Tibial nerve (tissue), 4 donors: ENCODE data around the gene CEP128.

ENCODE experiments used
- CTCF ChIP-seq, 5 experiments: fragments of 200-600 bp in 3 of 5; fragments of 450-650 bp in 2 of 5; sonication (generic) in 3 of 5; IDR thresholded peaks; one replicate each; pipeline ENCODE4 v1.5.1; 2016 to 2019; ENCODE audit warnings: antibody characterized with exemption in 5 of 5, mild to moderate bottlenecking in 3 of 5, moderate library complexity in 2 of 5
- EP300 ChIP-seq, 2 donors: sonication (generic); formaldehyde crosslinking; IDR thresholded peaks; one replicate each; pipeline ENCODE4 v1.6.1; 2017; ENCODE audit warnings: antibody characterized with exemption in 2 of 2, mild to moderate bottlenecking in 1 of 2
- POLR2A ChIP-seq, 2 donors: fragments of 450-650 bp; IDR thresholded peaks; one replicate each; pipeline ENCODE4 v1.6.1; 2017; ENCODE audit warnings: antibody characterized with exemption in 2 of 2, mild to moderate bottlenecking in 2 of 2, moderate library complexity in 2 of 2

GRCh38 chr14:80718940-80719339, 222.6 kb downstream of the CEP128 start:
- no peak for TF ChIP-seq CTCF (IDR thresholded peaks at IDR 0.05)
- TF ChIP-seq EP300 (IDR thresholded peaks at IDR 0.05): no peak
- no peak for TF ChIP-seq POLR2A (IDR thresholded peaks at IDR 0.05)
